CD4-positive, alpha-beta T cell treated with Interleukin-21 for 1 hour (primary cell): ENCODE data around the gene ZFAND2A.
"Not testable (repeated sequence)": the region's sequence is repeated elsewhere in the genome, so short reads cannot be mapped to it uniquely, and the experiment has no call there.

Source experiments
- DNase-seq: peaks from one replicate; pipeline ENCODE4 v3.0.0-alpha.2; 2020

Gene ZFAND2A

GRCh38 chr7:1159891-1160669, at the start of gene ZFAND2A:
TSS of gene ZFAND2A (minus strand) at chr7:1160196. CDS start at chr7:1158212, 1,984 bp downstream.
- peak; percentile 98 for DNase-seq

- no peak for DNase-seq
Observed at GRCh38 chr7:1209097-1209496, 49.1 kb upstream of the ZFAND2A start.

GRCh38 chr7:1205742-1206141, 45.7 kb upstream of the ZFAND2A start:
- not testable (repeated sequence) for DNase-seq

- no peak for DNase-seq
Observed at GRCh38 chr7:1204460-1205140, 44.6 kb upstream of the ZFAND2A start.

- DNase-seq: not testable (repeated sequence)
Observed at GRCh38 chr7:1202914-1203313, 42.9 kb upstream of the ZFAND2A start.

- DNase-seq: no peak
Observed at GRCh38 chr7:1201916-1202315, 41.9 kb upstream of the ZFAND2A start.

GRCh38 chr7:1200045-1200444, 40.0 kb upstream of the ZFAND2A start:
- no peak for DNase-seq

GRCh38 chr7:1197997-1198625, 38.1 kb upstream of the ZFAND2A start:
- DNase-seq: no peak

GRCh38 chr7:1196950-1197349, 37.0 kb upstream of the ZFAND2A start:
- DNase-seq: no peak

- DNase-seq: not testable (repeated sequence)
Observed at GRCh38 chr7:1196441-1196840, 36.4 kb upstream of the ZFAND2A start.

- DNase-seq: peak; percentile 38
Observed at GRCh38 chr7:1193593-1194424, 33.8 kb upstream of the ZFAND2A start.

- DNase-seq: peak; percentile 28
Observed at GRCh38 chr7:1192171-1192676, 32.2 kb upstream of the ZFAND2A start.

GRCh38 chr7:1189986-1190772, 30.2 kb upstream of the ZFAND2A start:
- no peak for DNase-seq

GRCh38 chr7:1188720-1189294, 28.8 kb upstream of the ZFAND2A start:
- no peak for DNase-seq

- DNase-seq: no peak
Observed at GRCh38 chr7:1187127-1187526, 27.1 kb upstream of the ZFAND2A start.

- no peak for DNase-seq
Observed at GRCh38 chr7:1181640-1182039, 21.6 kb upstream of the ZFAND2A start.

- DNase-seq: no peak
Observed at GRCh38 chr7:1181031-1181430, 21.0 kb upstream of the ZFAND2A start.

- DNase-seq: peak; percentile 78
Observed at GRCh38 chr7:1176891-1177373, 16.9 kb upstream of the ZFAND2A start.

- peak; percentile 76 for DNase-seq
Observed at GRCh38 chr7:1175967-1176851, 16.2 kb upstream of the ZFAND2A start.

- no peak for DNase-seq
Observed at GRCh38 chr7:1175597-1175966, 15.6 kb upstream of the ZFAND2A start.
